Bronchial epithelial cell (primary cell): ENCODE measurements around the gene ZFP62. TPM values are rescaled to one million over a fixed set of nuclear protein-coding genes. Genes with fewer than 3 reads are reported as not detected.
"Not testable (repeated sequence)": the region's sequence is repeated elsewhere in the genome, so short reads cannot be mapped to it uniquely, and the experiment has no call there.

Experiments
- DNase-seq: peaks from one replicate; pipeline ENCODE4 v3.0.0-alpha.2; 2010; ENCODE audit warnings: low read depth
- FAIRE-seq: peaks from 2 replicates; lab custom pipeline; 2011; peaks lifted over from hg19 to GRCh38; lab: Jason Lieb, UNC
- H3K27me3 ChIP-seq: 2 replicates; pipeline ENCODE4 v1.5.1; 2011; ENCODE audit warnings: low read length; ENCODE audit not compliant: control insufficient read depth, insufficient read depth
- H3K36me3 ChIP-seq: 2 replicates; pipeline ENCODE4 v1.5.1; 2011; ENCODE audit warnings: low read length; ENCODE audit not compliant: control insufficient read depth, insufficient read depth
- H3K4me3 ChIP-seq: 2 replicates; pipeline ENCODE4 v1.5.1; 2011; ENCODE audit warnings: mild to moderate bottlenecking, low read depth, low read length, control low read depth
- total RNA-seq: library from RNA; depleted of rRNA; stranded (reverse); fragments of >200 nt; gene quantifications from 2 replicates; pipeline ENCODE4 v1.2.1, GENCODE V29; 2014
- TF ChIP-seq, protein P1 (sequence below): IDR thresholded peaks from 2 replicates; pipeline ENCODE4 v1.5.1; 2011; ENCODE audit warnings: mild to moderate bottlenecking, moderate library complexity, low read length, control low read depth, inconsistent platforms; ENCODE audit not compliant: insufficient read depth, severe bottlenecking

ZFP62 gene
- total RNA-seq, 1 donor from 2014 or later, result 21.3 TPM

DNA sequence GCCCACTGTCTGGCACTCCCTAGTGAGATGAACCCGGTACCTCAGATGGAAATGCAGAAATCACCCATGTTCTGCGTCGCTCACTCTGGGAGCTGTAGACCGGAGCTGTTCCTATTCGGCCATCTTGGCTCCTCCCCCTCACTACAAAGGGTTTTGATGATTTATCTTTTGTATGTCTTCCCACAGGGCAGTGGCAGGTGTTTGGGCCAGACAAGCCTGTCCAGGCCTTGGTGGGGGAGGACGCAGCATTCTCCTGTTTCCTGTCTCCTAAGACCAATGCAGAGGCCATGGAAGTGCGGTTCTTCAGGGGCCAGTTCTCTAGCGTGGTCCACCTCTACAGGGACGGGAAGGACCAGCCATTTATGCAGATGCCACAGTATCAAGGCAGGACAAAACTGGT lies 47.3 kb upstream of the ZFP62 start:
- no peak overlapping the region for H3K4me3 ChIP-seq
- DNase-seq, result no peak
- TF ChIP-seq, protein P1, sequence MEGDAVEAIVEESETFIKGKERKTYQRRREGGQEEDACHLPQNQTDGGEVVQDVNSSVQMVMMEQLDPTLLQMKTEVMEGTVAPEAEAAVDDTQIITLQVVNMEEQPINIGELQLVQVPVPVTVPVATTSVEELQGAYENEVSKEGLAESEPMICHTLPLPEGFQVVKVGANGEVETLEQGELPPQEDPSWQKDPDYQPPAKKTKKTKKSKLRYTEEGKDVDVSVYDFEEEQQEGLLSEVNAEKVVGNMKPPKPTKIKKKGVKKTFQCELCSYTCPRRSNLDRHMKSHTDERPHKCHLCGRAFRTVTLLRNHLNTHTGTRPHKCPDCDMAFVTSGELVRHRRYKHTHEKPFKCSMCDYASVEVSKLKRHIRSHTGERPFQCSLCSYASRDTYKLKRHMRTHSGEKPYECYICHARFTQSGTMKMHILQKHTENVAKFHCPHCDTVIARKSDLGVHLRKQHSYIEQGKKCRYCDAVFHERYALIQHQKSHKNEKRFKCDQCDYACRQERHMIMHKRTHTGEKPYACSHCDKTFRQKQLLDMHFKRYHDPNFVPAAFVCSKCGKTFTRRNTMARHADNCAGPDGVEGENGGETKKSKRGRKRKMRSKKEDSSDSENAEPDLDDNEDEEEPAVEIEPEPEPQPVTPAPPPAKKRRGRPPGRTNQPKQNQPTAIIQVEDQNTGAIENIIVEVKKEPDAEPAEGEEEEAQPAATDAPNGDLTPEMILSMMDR, result no peak
- no peaks in the 10 kb centered on the region for H3K36me3 ChIP-seq
- no peak for FAIRE-seq
- H3K27me3 ChIP-seq, result no peaks in the 10 kb centered on the region

- no peak overlapping the region for H3K4me3 ChIP-seq
- DNase-seq (no peak), FAIRE-seq (no peak)
- TF ChIP-seq, protein P1, result no peak
- no peaks in the 10 kb centered on the region for H3K27me3 ChIP-seq
- H3K36me3 ChIP-seq, result no peaks in the 10 kb centered on the region
Observed at GRCh38 chr5:180901319-180902009, 40.4 kb upstream of the ZFP62 start.

DNA sequence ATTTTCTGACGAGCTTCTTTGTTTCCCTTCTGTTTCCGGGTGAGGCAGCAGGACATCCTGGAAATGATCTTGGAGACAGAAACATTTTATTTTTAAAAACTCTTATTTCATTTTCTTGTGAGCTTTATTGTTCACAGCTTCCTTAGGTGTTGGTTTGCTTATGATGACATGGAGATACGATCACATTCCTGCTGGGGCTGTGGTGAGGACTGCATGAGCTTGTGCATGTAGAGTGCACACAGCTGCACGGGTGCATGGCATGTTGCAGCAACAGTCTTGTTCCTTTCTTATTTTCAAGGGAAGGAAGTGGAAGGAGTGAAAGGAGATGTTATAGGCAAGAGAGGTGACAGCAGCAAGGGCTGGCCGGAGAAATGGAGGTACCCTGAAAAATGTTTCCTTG lies 39.1 kb upstream of the ZFP62 start:
- DNase-seq (no peak), FAIRE-seq (no peak)
- Histone ChIP-seq H3K4me3 (no peak overlapping the region), H3K36me3 (no peaks in the 10 kb centered on the region), H3K27me3 (no peaks in the 10 kb centered on the region)
- TF ChIP-seq, protein P1, result no peak

DNA sequence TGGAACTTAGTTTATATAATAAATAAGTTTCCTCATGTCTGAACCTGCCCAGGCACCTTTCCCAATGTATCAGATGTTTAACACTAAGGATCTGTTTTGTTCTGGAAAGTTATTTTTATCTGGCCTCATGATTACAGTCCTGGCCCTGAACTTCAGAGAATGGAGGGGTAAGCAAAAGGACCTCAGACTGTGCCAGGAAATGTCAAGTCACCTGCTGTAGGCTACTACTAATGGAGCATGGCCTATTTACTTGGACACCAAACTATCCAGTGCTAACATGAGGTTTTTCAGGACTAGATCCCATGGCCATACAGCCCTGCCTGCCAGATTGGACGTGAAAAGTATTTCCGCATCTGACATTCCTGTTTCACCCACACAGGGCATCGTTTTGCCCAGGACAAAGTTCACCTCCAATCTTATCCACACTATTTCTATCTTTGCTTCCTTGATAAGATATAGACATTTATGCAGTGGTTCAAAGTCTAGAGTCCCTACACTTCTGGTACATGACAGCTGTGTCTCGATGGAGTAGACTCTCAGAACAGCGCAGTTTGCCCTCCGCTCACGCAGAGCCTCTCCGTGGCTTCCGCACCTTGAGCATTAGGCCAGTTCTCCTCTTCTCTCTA lies 37.7 kb upstream of the ZFP62 start, which contains the start of gene BTNL8:
Gene BTNL8, plus strand, starts transcription at position 539 of the 626 bp plus-strand sequence. CDS start 152 bp downstream, outside the sequence.
- H3K36me3 ChIP-seq, result no peaks in the 10 kb centered on the region
- H3K4me3 ChIP-seq, result no peak within 1 kb of the TSS
- H3K27me3 ChIP-seq, result no peaks in the 10 kb centered on the region
- DNase-seq, result peak; percentile 56
- FAIRE-seq, result no peak
- TF ChIP-seq, protein P1, result no peak

DNA sequence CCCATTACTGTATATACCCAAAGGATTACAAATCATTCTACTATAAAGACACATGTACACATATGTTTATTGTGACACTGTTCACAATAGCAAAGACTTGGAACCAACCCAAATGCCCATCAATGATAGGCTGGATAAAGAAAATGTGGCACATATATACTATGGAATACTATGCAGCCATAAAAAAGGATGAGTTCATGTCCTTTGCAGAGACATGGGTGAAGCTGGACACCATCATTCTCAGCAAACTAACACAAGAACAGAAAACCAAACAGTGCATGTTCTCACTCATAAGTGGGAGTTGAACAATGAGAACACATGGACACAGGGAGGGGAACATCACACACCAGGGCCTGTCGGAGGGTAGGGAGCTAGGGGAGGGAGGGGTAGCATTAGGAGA lies 34.3 kb upstream of the ZFP62 start:
- not testable (repeated sequence) for H3K27me3 ChIP-seq, H3K4me3 ChIP-seq, H3K36me3 ChIP-seq, FAIRE-seq, DNase-seq

DNA sequence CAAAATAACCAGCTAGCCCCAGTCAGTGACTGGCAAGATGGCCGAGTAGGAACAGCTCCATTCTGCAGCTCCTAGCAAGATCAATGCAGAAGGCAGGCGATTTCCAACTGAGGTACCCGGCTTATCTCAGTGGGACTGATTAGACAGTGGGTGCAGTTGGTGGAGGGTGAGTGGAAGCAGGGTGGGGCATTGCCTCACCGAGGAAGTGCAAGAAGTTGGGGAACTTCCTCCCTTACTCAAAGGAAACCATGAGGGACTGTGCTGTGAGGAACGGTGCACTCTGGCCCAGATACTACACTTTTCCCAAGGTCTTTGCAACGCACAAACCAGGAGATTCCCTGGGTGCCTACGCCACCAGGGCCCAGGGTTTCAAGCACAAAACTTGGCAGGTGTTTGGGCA lies 28.3 kb upstream of the ZFP62 start:
- no peak for DNase-seq
- TF ChIP-seq, protein P1, result no peak
- H3K27me3 ChIP-seq, result no peaks in the 10 kb centered on the region
- H3K36me3 ChIP-seq, result no peaks in the 10 kb centered on the region
- no peak for FAIRE-seq
- no peak overlapping the region for H3K4me3 ChIP-seq

DNA sequence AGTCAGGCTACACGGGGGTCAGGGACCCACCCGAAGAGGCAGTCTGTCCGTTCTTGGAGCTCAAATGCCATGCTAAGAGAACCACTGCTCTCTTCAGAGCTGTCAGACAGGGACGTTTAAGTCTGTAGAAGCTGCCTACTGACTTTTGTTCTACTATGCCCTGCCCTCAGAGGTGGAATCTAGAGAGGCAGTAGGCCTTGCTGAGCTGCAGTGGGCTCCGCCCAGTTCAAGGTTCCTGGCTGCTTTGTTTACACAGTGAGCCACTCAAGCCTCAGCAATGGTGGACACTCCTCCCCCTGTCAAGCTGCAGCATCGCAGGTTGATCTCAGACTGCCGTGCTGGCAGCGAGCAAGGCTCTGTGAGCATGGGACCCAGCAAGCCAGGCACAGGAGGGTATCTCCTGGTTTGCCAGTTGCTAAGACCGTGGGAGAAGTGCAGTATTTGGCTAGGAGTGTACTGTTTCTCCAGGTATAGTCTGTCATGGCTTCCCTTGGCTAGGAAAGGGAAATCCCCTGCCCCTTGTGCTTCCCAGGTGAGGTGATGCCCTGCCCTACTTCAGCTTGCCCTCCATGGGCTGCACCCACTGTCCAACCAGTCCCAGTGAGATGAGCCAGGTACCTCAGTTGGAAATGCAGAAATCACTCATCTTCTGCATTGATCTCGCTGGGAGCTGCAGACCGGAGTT lies 24.9 kb upstream of the ZFP62 start:
- FAIRE-seq, H3K36me3 ChIP-seq, H3K4me3 ChIP-seq, H3K27me3 ChIP-seq: not testable (repeated sequence)
- peak; percentile 76 for DNase-seq
